ENCODE data around the gene SYTL4.

DNA sequence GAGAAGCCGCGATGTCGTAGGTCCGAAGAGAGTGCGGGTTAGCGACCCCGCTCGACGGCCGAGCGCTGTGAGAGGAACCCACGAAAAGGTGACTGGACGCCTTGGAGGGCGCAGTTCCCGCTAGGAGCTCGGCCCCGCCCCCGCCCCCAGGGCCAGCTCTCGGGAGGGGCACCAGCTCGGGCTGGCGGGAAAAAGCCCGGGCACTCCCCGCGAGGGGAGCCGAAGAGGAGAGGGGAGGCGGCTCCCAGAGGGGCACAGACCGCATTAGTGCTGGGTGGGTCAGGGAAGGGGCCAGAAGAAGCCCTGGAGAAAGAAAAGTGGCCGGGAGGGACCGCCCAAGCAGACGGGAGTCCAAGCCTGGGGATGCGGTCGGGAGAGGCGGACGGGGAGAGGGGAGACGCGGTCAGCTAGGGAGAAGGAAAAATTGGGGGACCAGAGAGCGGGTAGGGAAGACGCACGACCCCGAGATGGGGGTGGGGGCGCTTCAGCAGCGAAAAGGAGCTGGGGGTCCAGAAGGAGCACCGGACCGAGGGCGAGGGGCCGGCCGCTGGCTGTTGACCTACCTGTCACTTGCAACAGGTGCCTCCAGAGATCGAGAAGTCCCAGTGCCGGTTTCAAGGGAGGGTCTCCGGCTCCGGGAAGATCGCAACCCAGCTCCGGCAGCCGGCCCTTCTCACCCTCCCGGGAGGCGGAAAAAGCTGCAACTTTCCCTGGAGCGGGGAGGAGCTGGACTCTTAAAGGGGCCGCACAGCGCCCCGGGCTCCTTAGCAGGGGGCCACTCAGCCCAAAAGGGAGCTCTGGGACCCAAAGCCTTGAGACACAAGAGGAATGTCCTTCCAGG, at the start of gene SYTL4:
- TF ChIP-seq, protein P1, sequence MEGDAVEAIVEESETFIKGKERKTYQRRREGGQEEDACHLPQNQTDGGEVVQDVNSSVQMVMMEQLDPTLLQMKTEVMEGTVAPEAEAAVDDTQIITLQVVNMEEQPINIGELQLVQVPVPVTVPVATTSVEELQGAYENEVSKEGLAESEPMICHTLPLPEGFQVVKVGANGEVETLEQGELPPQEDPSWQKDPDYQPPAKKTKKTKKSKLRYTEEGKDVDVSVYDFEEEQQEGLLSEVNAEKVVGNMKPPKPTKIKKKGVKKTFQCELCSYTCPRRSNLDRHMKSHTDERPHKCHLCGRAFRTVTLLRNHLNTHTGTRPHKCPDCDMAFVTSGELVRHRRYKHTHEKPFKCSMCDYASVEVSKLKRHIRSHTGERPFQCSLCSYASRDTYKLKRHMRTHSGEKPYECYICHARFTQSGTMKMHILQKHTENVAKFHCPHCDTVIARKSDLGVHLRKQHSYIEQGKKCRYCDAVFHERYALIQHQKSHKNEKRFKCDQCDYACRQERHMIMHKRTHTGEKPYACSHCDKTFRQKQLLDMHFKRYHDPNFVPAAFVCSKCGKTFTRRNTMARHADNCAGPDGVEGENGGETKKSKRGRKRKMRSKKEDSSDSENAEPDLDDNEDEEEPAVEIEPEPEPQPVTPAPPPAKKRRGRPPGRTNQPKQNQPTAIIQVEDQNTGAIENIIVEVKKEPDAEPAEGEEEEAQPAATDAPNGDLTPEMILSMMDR (IDR thresholded peaks at IDR 0.05 in 4 of 5, conservative IDR thresholded peaks at IDR 0.05 in 1 of 5), result no peak
- TF ChIP-seq POLR2A (IDR thresholded peaks at IDR 0.05), result peak in 1 of 2 donors; percentile 16
